Ovary (tissue), 9 donors: ENCODE data around the gene BRICD5. TPM values are rescaled to one million over a fixed set of nuclear protein-coding genes. Genes with fewer than 3 reads are reported as not detected.

Experiments used
- DNase-seq, 5 donors: peaks; one replicate each; pipeline ENCODE4 v3.0.0-alpha.2; 2019 to 2020
- H3K27ac ChIP-seq, 2 donors: fragments of 200-600 bp; one replicate each; pipeline versions ENCODE4 v1.5.1 to v1.8.0; 2019 to 2022
- H3K27me3 ChIP-seq: fragments of 200-600 bp; one replicate; pipeline ENCODE4 v1.8.0; 2022
- H3K36me3 ChIP-seq: fragments of 200-600 bp; sonication (generic); one replicate; pipeline ENCODE4 v1.5.1; 2019
- H3K4me1 ChIP-seq: one replicate; pipeline ENCODE4 v1.8.1; 2013; ENCODE audit warnings: mild to moderate bottlenecking, moderate library complexity; ENCODE audit not compliant: insufficient read depth
- H3K4me3 ChIP-seq: fragments of 200-600 bp; sonication (generic); one replicate; pipeline ENCODE4 v1.5.1; 2017
- H3K9me3 ChIP-seq, 2 donors: fragments of 200-600 bp in 1 of 2; sonication (generic) in 1 of 2; one replicate each; pipeline versions ENCODE4 v1.5.1 to v1.8.1; 2013 to 2019; ENCODE audit warnings: mild to moderate bottlenecking in 1 of 2, moderate library complexity in 1 of 2
- CTCF ChIP-seq, 3 donors: fragments of 450-650 bp in 2 of 3; fragments of 200-600 bp in 1 of 3; IDR thresholded peaks; one replicate each; pipeline versions ENCODE4 v1.5.1 to v1.8.0; 2016 to 2022; ENCODE audit warnings: antibody characterized with exemption in 3 of 3, mild to moderate bottlenecking in 1 of 3
- EP300 ChIP-seq: sonication (generic); formaldehyde crosslinking; IDR thresholded peaks from one replicate; pipeline ENCODE4 v1.6.1; 2017; ENCODE audit warnings: antibody characterized with exemption
- POLR2A ChIP-seq: fragments of 450-650 bp; IDR thresholded peaks from one replicate; pipeline ENCODE4 v1.6.1; 2017; ENCODE audit warnings: antibody characterized with exemption, mild to moderate bottlenecking, moderate library complexity
- WGBS, 3 donors: extraction: QIAGEN DNeasy Blood & Tissue Kit in 1 of 3; methylation state at CpG; one replicate each; pipeline versions ENCODE4 v1.1.5 to v1.1.7; 2013 to 2017; 5-methylcytosine and 5-hydroxymethylcytosine counted together
- intact Hi-C, 4 donors: fragments of 100-400 bp; cut with DNase I; formaldehyde crosslinking; loops; one replicate each; pipeline versions ENCODE4 v1.11.0 to v1.15.1; 2022 to 2023
- polyA plus RNA-seq, 2 donors: library from polyadenylated mRNA; stranded (reverse); fragments of 200-250 nt in 1 of 2; fragments of 350-450 nt in 1 of 2; fragmentation: Illumina TruSeq in 1 of 2; extraction: RNeasy Lipid Tissue Mini Kit (QIAGEN cat#74804) in 1 of 2; gene quantifications; one replicate each; pipeline ENCODE4 v1.2.3, GENCODE V29; 2013 to 2014
- total RNA-seq, 7 donors: library from RNA; depleted of rRNA in 2 of 7; stranded (reverse); fragments of >200 nt in 2 of 7; fragmentation: NEBNext Ultra II Directional in 3 of 7; extraction: Animal tissue kit (Norgen Biotek cat#: 25700) in 3 of 7; gene quantifications; one replicate each; pipeline versions ENCODE4 v1.1.0 to v1.2.4, GENCODE V29; 2016 to 2023
- donor health status: DM: no; HTN: no; CAD: no; lungs with moderate emphysema.
- donor health status: DM: no; HTN: no; CAD: no.
- donor health status: Bipolar disorder and iron deficiency.
- donor health status: DM: yes; HTN: yes; CAD: no.
- donor health status: DM: no; HTN: no; CAD: no.
- donor health status: DM: yes; HTN: yes; CAD: no.

The BRICD5 gene
- total and polyA plus RNA-seq, 9 donors = 0.37 to 8.3 (median 6.2) TPM

- Histone ChIP-seq H3K27ac (no peak overlapping the region), H3K4me3 (no peak overlapping the region), H3K4me1 (peaks cover 8% of the 10 kb centered on the region), H3K27me3 (no peaks in the 10 kb centered on the region), H3K9me3 (no peaks in the 10 kb centered on the region), H3K36me3 (no peaks in the 10 kb centered on the region)
- no peak for DNase-seq
- WGBS, 3 donors = 84 to 90% (median 85%) methylated on average over 9 of the region's 9 CpGs
- intact Hi-C loops = no loop called here
- TF ChIP-seq CTCF (IDR thresholded peaks at IDR 0.05) (no peak), POLR2A (no peak), EP300 (no peak)
Measured at GRCh38 chr16:2207872-2208271, 2.8 kb downstream of the BRICD5 start.

GRCh38 chr16:2206780-2207433, 3.8 kb downstream of the BRICD5 start:
- H3K27ac ChIP-seq = no peak overlapping the region

GRCh38 chr16:2206420-2206779, 4.3 kb downstream of the BRICD5 start:
- 67 to 77% (median 69%) methylated on average over 18 of the region's 18 CpGs for WGBS, 3 donors
- H3K27ac ChIP-seq = peak overlapping the region in 1 of 2 donors; percentile 99
- intact Hi-C loops = no loop called here

More at GRCh38 chr16:2206780-2207433, 3.8 kb downstream of the BRICD5 start:
- Histone ChIP-seq H3K36me3 (no peaks in the 10 kb centered on the region), H3K4me1 (peaks cover 8% of the 10 kb centered on the region), H3K4me3 (no peak overlapping the region), H3K9me3 (no peaks in the 10 kb centered on the region), H3K27me3 (no peaks in the 10 kb centered on the region)
- no peak for TF ChIP-seq EP300
- no peak for TF ChIP-seq POLR2A
- no peak for TF ChIP-seq CTCF (IDR thresholded peaks at IDR 0.05)
- 85 to 93% (median 92%) methylated on average over 22 to 23 of the region's 23 CpGs for WGBS, 3 donors
- intact Hi-C loops = no loop called here
- DNase-seq = no peak

GRCh38 chr16:2205967-2206313, 4.7 kb downstream of the BRICD5 start:
- Histone ChIP-seq H3K9me3 (no peaks in the 10 kb centered on the region), H3K36me3 (no peaks in the 10 kb centered on the region), H3K4me1 (peaks cover 8% of the 10 kb centered on the region), H3K27ac (peak overlapping the region; percentile 97 to 99), H3K4me3 (peak overlapping the region; percentile 93), H3K27me3 (no peaks in the 10 kb centered on the region)
- intact Hi-C loops = no loop called here
- WGBS, 3 donors = 5 to 7% (median 5%) methylated on average over 16 of the region's 16 CpGs
- DNase-seq = peak in 2 of 5 donors; percentile 66 to 67
- TF ChIP-seq CTCF (IDR thresholded peaks at IDR 0.05) = no peak
- no peak for TF ChIP-seq POLR2A
- no peak for TF ChIP-seq EP300

More at GRCh38 chr16:2206420-2206779, 4.3 kb downstream of the BRICD5 start:
- DNase-seq = no peak
- Histone ChIP-seq H3K9me3 (no peaks in the 10 kb centered on the region), H3K4me3 (no peak overlapping the region), H3K36me3 (no peaks in the 10 kb centered on the region), H3K27me3 (no peaks in the 10 kb centered on the region), H3K4me1 (peaks cover 8% of the 10 kb centered on the region)
- TF ChIP-seq CTCF (IDR thresholded peaks at IDR 0.05) (no peak), EP300 (no peak), POLR2A (no peak)
